Measurements from ENCODE around the gene ZSWIM6. TPM values are rescaled to one million over a fixed set of nuclear protein-coding genes. Genes with fewer than 3 reads are reported as not detected.

Gene ZSWIM6
- total RNA-seq, 4 donors from 2014 or later = 1.9 to 4.0 (median 3.0) TPM

DNA sequence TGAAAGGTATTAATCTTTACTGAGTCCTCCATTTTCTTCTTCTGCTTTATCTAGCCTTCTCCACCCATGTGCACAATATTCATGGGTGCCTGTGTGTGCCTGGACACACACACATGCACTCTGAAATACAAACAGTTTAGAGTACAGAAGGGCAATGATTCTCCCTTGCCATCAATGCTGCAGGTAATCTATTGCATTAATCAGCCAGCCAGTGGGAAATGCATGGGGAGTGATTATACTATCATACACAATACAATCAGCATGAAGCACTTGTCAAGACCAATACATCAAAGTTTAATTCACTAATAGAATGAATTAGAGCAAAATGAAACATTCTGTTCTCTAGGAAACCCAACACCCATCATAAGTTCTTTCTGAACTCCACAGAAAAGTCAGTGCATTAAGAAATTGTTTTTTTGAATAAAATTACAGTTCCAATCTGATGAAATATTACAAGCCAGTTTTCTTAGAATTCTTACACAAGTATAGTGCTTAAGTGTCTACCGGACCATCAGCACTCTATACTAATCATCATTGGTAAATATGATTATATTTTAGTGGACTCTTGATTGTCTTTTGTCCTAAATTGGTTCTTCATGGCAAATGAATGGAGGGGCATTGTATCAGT, 172.2 kb downstream of the ZSWIM6 start:
- TF ChIP-seq POLR2A (IDR thresholded peaks at IDR 0.05) = no peak
- TF ChIP-seq, protein P1, sequence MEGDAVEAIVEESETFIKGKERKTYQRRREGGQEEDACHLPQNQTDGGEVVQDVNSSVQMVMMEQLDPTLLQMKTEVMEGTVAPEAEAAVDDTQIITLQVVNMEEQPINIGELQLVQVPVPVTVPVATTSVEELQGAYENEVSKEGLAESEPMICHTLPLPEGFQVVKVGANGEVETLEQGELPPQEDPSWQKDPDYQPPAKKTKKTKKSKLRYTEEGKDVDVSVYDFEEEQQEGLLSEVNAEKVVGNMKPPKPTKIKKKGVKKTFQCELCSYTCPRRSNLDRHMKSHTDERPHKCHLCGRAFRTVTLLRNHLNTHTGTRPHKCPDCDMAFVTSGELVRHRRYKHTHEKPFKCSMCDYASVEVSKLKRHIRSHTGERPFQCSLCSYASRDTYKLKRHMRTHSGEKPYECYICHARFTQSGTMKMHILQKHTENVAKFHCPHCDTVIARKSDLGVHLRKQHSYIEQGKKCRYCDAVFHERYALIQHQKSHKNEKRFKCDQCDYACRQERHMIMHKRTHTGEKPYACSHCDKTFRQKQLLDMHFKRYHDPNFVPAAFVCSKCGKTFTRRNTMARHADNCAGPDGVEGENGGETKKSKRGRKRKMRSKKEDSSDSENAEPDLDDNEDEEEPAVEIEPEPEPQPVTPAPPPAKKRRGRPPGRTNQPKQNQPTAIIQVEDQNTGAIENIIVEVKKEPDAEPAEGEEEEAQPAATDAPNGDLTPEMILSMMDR (IDR thresholded peaks at IDR 0.05 in 4 of 5, conservative IDR thresholded peaks at IDR 0.05 in 1 of 5) = no peak
- no peak for DNase-seq
- H3K4me3 ChIP-seq = no peak overlapping the region
- H3K27me3 ChIP-seq = no peaks in the 10 kb centered on the region
- no peak for ATAC-seq
- H3K4me1 ChIP-seq = no peaks in the 10 kb centered on the region
- in situ Hi-C loops (cut with MboI; ENCODE audit: low sequenced_read_pairs in 4 of 4) (no loop called here), intact Hi-C loops (cut with DNase I; ENCODE audit: low total_unique reads) (no loop called here)
- no peak overlapping the region for H3K27ac ChIP-seq
- no peaks in the 10 kb centered on the region for H3K36me3 ChIP-seq
- H3K9me3 ChIP-seq = no peaks in the 10 kb centered on the region

DNA sequence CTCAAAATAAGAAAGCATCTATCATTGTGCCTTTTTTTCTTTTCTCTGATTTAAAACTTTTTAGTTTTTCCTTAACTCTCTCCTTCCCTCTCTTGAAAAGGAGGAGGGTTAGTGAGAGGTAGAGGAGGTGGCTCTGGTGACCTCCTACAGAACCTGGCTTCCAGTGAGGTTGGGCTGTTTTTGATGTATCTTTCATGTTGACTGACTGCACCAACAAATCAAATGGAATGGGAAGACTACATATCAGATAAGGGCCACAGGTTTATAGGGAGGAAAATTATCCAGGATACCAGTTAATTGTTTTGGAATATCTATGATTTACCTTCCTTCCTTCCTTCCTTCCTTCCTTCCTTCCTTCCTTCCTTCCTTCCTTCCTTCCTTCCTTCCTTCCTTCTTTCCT, 173.2 kb downstream of the ZSWIM6 start:
- Histone ChIP-seq H3K27ac (no peak overlapping the region), H3K4me1 (no peaks in the 10 kb centered on the region), H3K27me3 (no peaks in the 10 kb centered on the region), H3K4me3 (no peak overlapping the region), H3K9me3 (no peaks in the 10 kb centered on the region), H3K36me3 (no peaks in the 10 kb centered on the region)
- no peak for TF ChIP-seq POLR2A (IDR thresholded peaks at IDR 0.05)
- TF ChIP-seq, protein P1 (IDR thresholded peaks at IDR 0.05 in 4 of 5, conservative IDR thresholded peaks at IDR 0.05 in 1 of 5) = no peak
- DNase-seq = no peak
- intact Hi-C loops (cut with DNase I; ENCODE audit: low total_unique reads) (no loop called here), in situ Hi-C loops (cut with MboI; ENCODE audit: low sequenced_read_pairs in 4 of 4) (no loop called here)
- ATAC-seq = no peak

DNA sequence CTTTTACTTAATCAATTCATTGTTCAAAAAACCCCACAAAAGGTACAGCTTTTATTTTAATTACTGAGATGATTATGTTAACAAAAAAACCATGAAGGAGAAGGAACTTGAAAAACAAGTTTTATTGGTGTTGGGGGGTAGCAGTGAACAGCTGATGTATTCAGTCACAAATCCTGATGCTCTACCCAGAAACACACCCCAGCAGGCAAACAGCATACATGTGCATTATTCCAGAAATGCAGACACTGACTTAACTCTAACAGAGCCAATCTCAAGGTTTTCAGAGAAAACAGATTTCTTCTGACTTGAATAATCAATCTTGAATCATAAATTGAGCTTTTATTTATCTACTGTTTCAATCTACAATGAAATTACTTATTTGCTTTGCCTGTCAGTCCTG, 175.2 kb downstream of the ZSWIM6 start:
- intact Hi-C loops (cut with DNase I; ENCODE audit: low total_unique reads) (no loop called here), in situ Hi-C loops (cut with MboI; ENCODE audit: low sequenced_read_pairs in 4 of 4) (no loop called here)
- Histone ChIP-seq H3K9me3 (no peaks in the 10 kb centered on the region), H3K4me1 (no peaks in the 10 kb centered on the region), H3K36me3 (no peaks in the 10 kb centered on the region), H3K27ac (no peak overlapping the region), H3K4me3 (no peak overlapping the region), H3K27me3 (no peaks in the 10 kb centered on the region)
- DNase-seq (no peak), ATAC-seq (no peak)
- TF ChIP-seq POLR2A (IDR thresholded peaks at IDR 0.05) = no peak
- TF ChIP-seq, protein P1 (IDR thresholded peaks at IDR 0.05 in 4 of 5, conservative IDR thresholded peaks at IDR 0.05 in 1 of 5) = no peak

DNA sequence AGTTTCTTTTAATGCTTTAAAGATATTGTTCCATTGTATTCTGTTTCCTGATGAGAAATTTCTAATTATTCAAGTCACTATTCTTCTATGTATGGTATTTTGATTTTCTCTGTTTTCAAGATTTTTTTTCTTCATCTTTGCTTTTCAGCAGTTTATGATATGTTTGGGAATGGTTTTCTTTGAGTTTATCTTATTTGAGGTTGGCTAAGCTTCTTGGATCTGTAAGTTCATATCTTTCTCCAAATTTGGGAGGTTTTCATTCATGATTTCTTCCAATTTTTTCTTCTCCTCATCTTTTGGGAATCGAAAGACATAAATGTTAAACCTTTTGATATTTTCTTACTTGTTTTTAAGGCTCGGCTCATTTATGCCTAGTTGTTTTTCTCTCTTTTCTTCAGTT, 184.9 kb downstream of the ZSWIM6 start:
- H3K27me3 ChIP-seq = no peaks in the 10 kb centered on the region
- H3K4me3 ChIP-seq = no peak overlapping the region
- no peak for TF ChIP-seq POLR2A (IDR thresholded peaks at IDR 0.05)
- TF ChIP-seq, protein P1 (IDR thresholded peaks at IDR 0.05 in 4 of 5, conservative IDR thresholded peaks at IDR 0.05 in 1 of 5) = no peak
- no peaks in the 10 kb centered on the region for H3K9me3 ChIP-seq
- DNase-seq (no peak), ATAC-seq (no peak)
- no peaks in the 10 kb centered on the region for H3K4me1 ChIP-seq
- in situ Hi-C loops (cut with MboI; ENCODE audit: low sequenced_read_pairs in 4 of 4) (no loop called here), intact Hi-C loops (cut with DNase I; ENCODE audit: low total_unique reads) (no loop called here)
- H3K27ac ChIP-seq = no peak overlapping the region
- no peaks in the 10 kb centered on the region for H3K36me3 ChIP-seq

DNA sequence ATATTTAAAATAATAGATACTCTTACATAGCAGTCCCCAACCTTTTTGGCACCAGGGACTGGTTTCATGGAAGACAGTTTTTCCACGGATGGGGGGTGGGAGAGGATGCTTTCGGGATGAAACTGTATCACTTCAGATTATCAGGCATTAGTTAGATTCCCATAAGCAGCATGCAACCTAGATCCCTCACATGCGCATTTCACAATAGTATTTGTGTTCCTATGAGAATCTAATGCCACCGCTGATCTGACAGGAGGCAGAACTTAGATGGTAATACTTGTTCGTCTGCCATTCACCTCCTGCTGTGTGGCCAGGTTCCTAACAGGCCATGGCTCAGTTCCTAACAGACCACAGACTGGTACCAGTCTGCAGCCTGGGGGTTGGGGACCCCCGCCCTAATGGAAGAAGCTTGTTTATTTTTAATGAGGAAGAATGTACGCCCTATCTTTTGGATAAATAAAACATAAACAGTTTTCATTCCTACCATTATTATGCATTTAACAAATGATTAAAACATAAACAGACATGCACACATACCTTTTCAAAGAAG, 187.7 kb downstream of the ZSWIM6 start:
- H3K36me3 ChIP-seq = no peaks in the 10 kb centered on the region
- intact Hi-C loops (cut with DNase I; ENCODE audit: low total_unique reads) (no loop called here), in situ Hi-C loops (cut with MboI; ENCODE audit: low sequenced_read_pairs in 4 of 4) (no loop called here)
- TF ChIP-seq, protein P1 (IDR thresholded peaks at IDR 0.05 in 4 of 5, conservative IDR thresholded peaks at IDR 0.05 in 1 of 5) = no peak
- no peak for TF ChIP-seq POLR2A (IDR thresholded peaks at IDR 0.05)
- no peaks in the 10 kb centered on the region for H3K27me3 ChIP-seq
- no peak for DNase-seq
- ATAC-seq = no peak
- H3K27ac ChIP-seq = no peak overlapping the region
- no peaks in the 10 kb centered on the region for H3K9me3 ChIP-seq
- no peak overlapping the region for H3K4me3 ChIP-seq
- no peaks in the 10 kb centered on the region for H3K4me1 ChIP-seq
